K562 (cell line): ENCODE measurements around the gene DGKZ. TPM values are rescaled to one million over a fixed set of nuclear protein-coding genes. Genes with fewer than 3 reads are reported as not detected.

Experiments used
- CLOCK ChIP-seq: fragments of 250-450 bp; sonication (Bioruptor Pico); IDR thresholded peaks from 2 replicates; pipeline ENCODE4 v1.4.0; 2020; ENCODE audit warnings: mild to moderate bottlenecking, moderate library complexity, borderline replicate concordance
- ELF1 ChIP-seq: fragments of 200-800 bp; sonication (Bioruptor generic); IDR thresholded peaks from 2 replicates; pipeline ENCODE4 v1.6.1; 2016; ENCODE audit warnings: missing genetic modification characterization, missing compliant biosample characterization
- ETV1 ChIP-seq: fragments of 450-650 bp; conservative IDR thresholded peaks from 2 replicates; pipeline ENCODE4 v1.6.1; 2016; ENCODE audit warnings: missing genetic modification characterization, control low read depth, low read depth, missing compliant biosample characterization
- HCFC1 ChIP-seq: IDR thresholded peaks from 2 replicates; pipeline ENCODE4 v1.6.1; 2012; ENCODE audit warnings: low read depth, low read length, improper control_type of control experiment
- HDAC8 ChIP-seq: fragments of 450-650 bp; IDR thresholded peaks from 2 replicates; pipeline ENCODE4 v1.6.1; 2016; ENCODE audit warnings: mild to moderate bottlenecking, missing genetic modification characterization, moderate library complexity, missing compliant biosample characterization
- KLF10 ChIP-seq: fragments of 250-450 bp; sonication (Bioruptor Pico); IDR thresholded peaks from 2 replicates; pipeline ENCODE4 v1.6.1; 2021; ENCODE audit warnings: matching md5 sums
- POLR2H ChIP-seq: IDR thresholded peaks from 2 replicates; pipeline ENCODE4 v1.6.1; 2016; ENCODE audit warnings: missing genetic modification characterization, low read depth, mild to moderate bottlenecking, control low read depth, missing compliant biosample characterization, moderate library complexity
- PURB ChIP-seq: sonication (generic); formaldehyde crosslinking; IDR thresholded peaks from 2 replicates; pipeline ENCODE4 v1.9.0; 2021; ENCODE audit warnings: low read depth, mild to moderate bottlenecking, missing genetic modification reagents
- SMC3 ChIP-seq: conservative IDR thresholded peaks from 2 replicates; pipeline ENCODE4 v1.6.1; 2011; ENCODE audit warnings: low read depth, low read length, improper control_type of control experiment; ENCODE audit not compliant: insufficient read depth
- YY1 ChIP-seq, 3 experiments: IDR thresholded peaks; 2 replicates each; pipeline ENCODE4 v1.6.1; 2011; ENCODE audit warnings: low read length in 2 of 3, mild to moderate bottlenecking in 2 of 3, moderate library complexity in 2 of 3, borderline replicate concordance in 1 of 3, control low read depth in 1 of 3, low read depth in 1 of 3; ENCODE audit not compliant: insufficient read depth in 3 of 3, insufficient replicate concordance in 2 of 3, control insufficient read depth in 1 of 3, insufficient read length in 1 of 3; ENCODE audit errors: extremely low read depth in 1 of 3
- ZBTB43 ChIP-seq: sonication (generic); formaldehyde crosslinking; IDR thresholded peaks from 2 replicates; pipeline ENCODE4 v1.8.0; 2023; ENCODE audit warnings: mild to moderate bottlenecking, missing genetic modification reagents
- ZNF121 ChIP-seq: sonication (generic); formaldehyde crosslinking; conservative IDR thresholded peaks from 2 replicates; pipeline ENCODE4 v1.8.0; 2022; ENCODE audit warnings: missing genetic modification reagents
- ZNF277 ChIP-seq: fragments of 250-450 bp; sonication (Bioruptor Pico); IDR thresholded peaks from 2 replicates; pipeline ENCODE4 v1.8.0; 2022; ENCODE audit warnings: inconsistent platforms, mild to moderate bottlenecking, moderate library complexity, borderline replicate concordance
- ZNF408 ChIP-seq: fragments of 250-450 bp; sonication (Bioruptor Pico); IDR thresholded peaks from 2 replicates; pipeline ENCODE4 v1.4.0; 2020; ENCODE audit warnings: low read depth, mild to moderate bottlenecking, moderate library complexity
- ZNF766 ChIP-seq: fragments of 200-800 bp; sonication (Bioruptor generic); conservative IDR thresholded peaks from 2 replicates; pipeline ENCODE4 v1.6.1; 2016; ENCODE audit warnings: missing genetic modification characterization, missing compliant biosample characterization
- polyA plus RNA-seq, 8 experiments: library from polyadenylated mRNA; depleted of rRNA in 4 of 8; stranded (reverse) in 5 of 8; unstranded in 3 of 8; fragments of >200 nt; fragmentation: Nextera tagmentation in 2 of 8; fragmentation: Illumina TruSeq in 1 of 8; extraction: Ambion mirVana in 2 of 8; extraction: Trizol in 1 of 8; gene quantifications; 2 replicates each; pipeline versions ENCODE4 v1.2.1 to v1.2.3, GENCODE V29; 2011 to 2014; ENCODE audit warnings: inconsistent platforms in 1 of 8, missing spikeins in 1 of 8
- total RNA-seq, 7 experiments: library from RNA; depleted of rRNA in 6 of 7; stranded (reverse); fragments of >200 nt in 6 of 7; fragmentation: Illumina TruSeq in 2 of 7; extraction: Trizol in 2 of 7; gene quantifications; 2 replicates each; pipeline versions ENCODE4 v1.2.1 to v1.2.3, GENCODE V29; 2011 to 2021; ENCODE audit warnings: low replicate concordance in 1 of 7
- TF ChIP-seq, protein P1 (sequence below): fragments of 450-650 bp; IDR thresholded peaks from 2 replicates; pipeline ENCODE4 v1.6.1; 2016; ENCODE audit warnings: borderline replicate concordance
- TF ChIP-seq, protein P2 (sequence below): fragments of 450-650 bp; IDR thresholded peaks from 2 replicates; pipeline ENCODE4 v1.7.0; 2016; ENCODE audit warnings: borderline replicate concordance

The DGKZ gene
- total and polyA plus RNA-seq, 9 of the 15 experiments (the other 6 are each of a cell fraction or from before 2014, with no cell fraction given), result 0.51 to 100 (median 44.2) TPM

- TF ChIP-seq ZNF277 (CRISPR knock-in tag) (no peak), PURB (CRISPR knock-in tag) (no peak), ELF1 (tag) (no peak), KLF10 (CRISPR knock-in tag) (no peak), ZNF121 (CRISPR knock-in tag) (no peak), ZBTB43 (CRISPR knock-in tag) (no peak), CLOCK (CRISPR knock-in tag) (no peak), SMC3 (no peak), POLR2H (no peak), ZNF766 (CRISPR knock-in tag) (no peak), HDAC8 (tag) (no peak), ZNF408 (CRISPR knock-in tag) (no peak), YY1 (IDR thresholded peaks at IDR 0.05; ENCODE audit: borderline replicate concordance in 1 of 3, control insufficient read depth in 1 of 3, extremely low read depth in 1 of 3, insufficient read depth in 3 of 3, insufficient read length in 1 of 3, insufficient replicate concordance in 2 of 3, low read depth in 1 of 3, low read length in 2 of 3) (peak in 1 of 3 experiments; percentile 7), HCFC1 (no peak), ETV1 (no peak; the same call in 1 of the 2 replicates)
- TF ChIP-seq, protein P1, sequence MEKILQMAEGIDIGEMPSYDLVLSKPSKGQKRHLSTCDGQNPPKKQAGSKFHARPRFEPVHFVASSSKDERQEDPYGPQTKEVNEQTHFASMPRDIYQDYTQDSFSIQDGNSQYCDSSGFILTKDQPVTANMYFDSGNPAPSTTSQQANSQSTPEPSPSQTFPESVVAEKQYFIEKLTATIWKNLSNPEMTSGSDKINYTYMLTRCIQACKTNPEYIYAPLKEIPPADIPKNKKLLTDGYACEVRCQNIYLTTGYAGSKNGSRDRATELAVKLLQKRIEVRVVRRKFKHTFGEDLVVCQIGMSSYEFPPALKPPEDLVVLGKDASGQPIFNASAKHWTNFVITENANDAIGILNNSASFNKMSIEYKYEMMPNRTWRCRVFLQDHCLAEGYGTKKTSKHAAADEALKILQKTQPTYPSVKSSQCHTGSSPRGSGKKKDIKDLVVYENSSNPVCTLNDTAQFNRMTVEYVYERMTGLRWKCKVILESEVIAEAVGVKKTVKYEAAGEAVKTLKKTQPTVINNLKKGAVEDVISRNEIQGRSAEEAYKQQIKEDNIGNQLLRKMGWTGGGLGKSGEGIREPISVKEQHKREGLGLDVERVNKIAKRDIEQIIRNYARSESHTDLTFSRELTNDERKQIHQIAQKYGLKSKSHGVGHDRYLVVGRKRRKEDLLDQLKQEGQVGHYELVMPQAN, result no peak
- TF ChIP-seq, protein P2, sequence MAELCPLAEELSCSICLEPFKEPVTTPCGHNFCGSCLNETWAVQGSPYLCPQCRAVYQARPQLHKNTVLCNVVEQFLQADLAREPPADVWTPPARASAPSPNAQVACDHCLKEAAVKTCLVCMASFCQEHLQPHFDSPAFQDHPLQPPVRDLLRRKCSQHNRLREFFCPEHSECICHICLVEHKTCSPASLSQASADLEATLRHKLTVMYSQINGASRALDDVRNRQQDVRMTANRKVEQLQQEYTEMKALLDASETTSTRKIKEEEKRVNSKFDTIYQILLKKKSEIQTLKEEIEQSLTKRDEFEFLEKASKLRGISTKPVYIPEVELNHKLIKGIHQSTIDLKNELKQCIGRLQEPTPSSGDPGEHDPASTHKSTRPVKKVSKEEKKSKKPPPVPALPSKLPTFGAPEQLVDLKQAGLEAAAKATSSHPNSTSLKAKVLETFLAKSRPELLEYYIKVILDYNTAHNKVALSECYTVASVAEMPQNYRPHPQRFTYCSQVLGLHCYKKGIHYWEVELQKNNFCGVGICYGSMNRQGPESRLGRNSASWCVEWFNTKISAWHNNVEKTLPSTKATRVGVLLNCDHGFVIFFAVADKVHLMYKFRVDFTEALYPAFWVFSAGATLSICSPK, result no peak
These were observed 33.2 kb downstream of the DGKZ start (continued) for GRCh38 chr11:46380340-46381047.
